Upper lobe of left lung (tissue), 4 donors: Measurements from ENCODE around the gene MROH7.

Experiments used
- EP300 ChIP-seq, 4 donors: sonication (generic); formaldehyde crosslinking; IDR thresholded peaks; one replicate each; pipeline ENCODE4 v1.5.1; 2017; ENCODE audit warnings: antibody characterized with exemption in 4 of 4, control low read depth in 2 of 4
- POLR2A ChIP-seq, 4 donors: fragments of 450-650 bp; IDR thresholded peaks; one replicate each; pipeline ENCODE4 v1.5.1; 2016 to 2017; ENCODE audit warnings: antibody characterized with exemption in 4 of 4, mild to moderate bottlenecking in 2 of 4
- POLR2AphosphoS5 ChIP-seq, 2 donors: sonication (generic); formaldehyde crosslinking; IDR thresholded peaks; one replicate each; pipeline ENCODE4 v1.5.1; 2017; ENCODE audit warnings: antibody characterized with exemption in 2 of 2
- TF ChIP-seq, protein P1 (sequence below), 6 experiments: fragments of 450-650 bp in 4 of 6; fragments of 200-600 bp in 2 of 6; sonication (generic) in 2 of 6; IDR thresholded peaks; one replicate each; pipeline ENCODE4 v1.5.1; 2016 to 2019; ENCODE audit warnings: antibody characterized with exemption in 6 of 6

- TF ChIP-seq, protein P1, sequence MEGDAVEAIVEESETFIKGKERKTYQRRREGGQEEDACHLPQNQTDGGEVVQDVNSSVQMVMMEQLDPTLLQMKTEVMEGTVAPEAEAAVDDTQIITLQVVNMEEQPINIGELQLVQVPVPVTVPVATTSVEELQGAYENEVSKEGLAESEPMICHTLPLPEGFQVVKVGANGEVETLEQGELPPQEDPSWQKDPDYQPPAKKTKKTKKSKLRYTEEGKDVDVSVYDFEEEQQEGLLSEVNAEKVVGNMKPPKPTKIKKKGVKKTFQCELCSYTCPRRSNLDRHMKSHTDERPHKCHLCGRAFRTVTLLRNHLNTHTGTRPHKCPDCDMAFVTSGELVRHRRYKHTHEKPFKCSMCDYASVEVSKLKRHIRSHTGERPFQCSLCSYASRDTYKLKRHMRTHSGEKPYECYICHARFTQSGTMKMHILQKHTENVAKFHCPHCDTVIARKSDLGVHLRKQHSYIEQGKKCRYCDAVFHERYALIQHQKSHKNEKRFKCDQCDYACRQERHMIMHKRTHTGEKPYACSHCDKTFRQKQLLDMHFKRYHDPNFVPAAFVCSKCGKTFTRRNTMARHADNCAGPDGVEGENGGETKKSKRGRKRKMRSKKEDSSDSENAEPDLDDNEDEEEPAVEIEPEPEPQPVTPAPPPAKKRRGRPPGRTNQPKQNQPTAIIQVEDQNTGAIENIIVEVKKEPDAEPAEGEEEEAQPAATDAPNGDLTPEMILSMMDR (IDR thresholded peaks at IDR 0.05) = no peak
- TF ChIP-seq POLR2AphosphoS5 (IDR thresholded peaks at IDR 0.05) = no peak
- TF ChIP-seq POLR2A (IDR thresholded peaks at IDR 0.05) = no peak
- TF ChIP-seq EP300 (IDR thresholded peaks at IDR 0.05) = no peak
Measured at GRCh38 chr1:54701996-54702395, 60.4 kb downstream of the MROH7 start.
